Suppressor macrophage treated with lipopolysaccharide for 4 hours (primary cell): Measurements from ENCODE around the gene HEXD.
"Not testable (repeated sequence)": the region's sequence is repeated elsewhere in the genome, so short reads cannot be mapped to it uniquely, and the experiment has no call there.

ENCODE experiments used
- DNase-seq: peaks from one replicate; pipeline ENCODE4 v3.0.0-alpha.2; 2020

The HEXD gene

DNA sequence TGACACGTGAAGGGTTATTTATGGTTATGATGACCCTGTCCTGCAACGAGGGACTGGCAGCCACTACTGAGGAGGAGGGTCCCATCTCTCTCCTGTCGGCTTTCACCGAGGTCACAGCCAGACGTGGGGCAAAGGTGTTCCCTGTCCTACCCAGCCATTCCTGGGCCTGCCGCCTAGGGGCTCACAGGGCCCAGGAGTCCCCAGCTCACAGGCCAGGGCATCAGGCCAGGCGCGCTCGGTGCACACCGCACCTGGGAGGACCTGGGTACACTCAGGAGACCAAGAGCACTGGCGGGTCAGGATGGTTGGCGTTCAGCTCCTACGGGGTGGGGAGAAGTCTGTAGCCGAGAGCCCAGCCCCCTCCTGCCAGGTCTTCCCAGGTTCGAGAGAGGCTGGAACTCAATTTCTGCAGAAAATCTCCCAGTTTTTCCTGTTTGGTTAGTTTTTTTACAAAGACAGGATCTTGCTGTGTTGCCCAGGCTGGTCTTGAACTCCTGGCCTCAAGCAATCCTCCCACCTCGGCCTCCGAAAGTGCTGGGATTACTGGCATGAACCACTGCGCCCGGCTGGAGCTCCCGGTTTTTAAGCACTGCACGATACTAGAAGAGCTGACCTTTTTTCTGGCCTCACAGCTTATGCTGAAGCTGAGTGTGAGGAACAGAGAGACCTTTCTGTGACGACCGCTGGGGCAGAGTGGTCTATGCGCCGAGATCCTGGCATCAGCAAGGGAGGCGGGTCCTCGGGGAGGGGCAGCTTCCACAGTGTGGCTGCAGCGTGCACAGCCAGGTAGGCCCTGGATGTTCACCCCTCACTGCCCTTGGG, 24.7 kb downstream of the HEXD start:
- DNase-seq, result no peak

DNA sequence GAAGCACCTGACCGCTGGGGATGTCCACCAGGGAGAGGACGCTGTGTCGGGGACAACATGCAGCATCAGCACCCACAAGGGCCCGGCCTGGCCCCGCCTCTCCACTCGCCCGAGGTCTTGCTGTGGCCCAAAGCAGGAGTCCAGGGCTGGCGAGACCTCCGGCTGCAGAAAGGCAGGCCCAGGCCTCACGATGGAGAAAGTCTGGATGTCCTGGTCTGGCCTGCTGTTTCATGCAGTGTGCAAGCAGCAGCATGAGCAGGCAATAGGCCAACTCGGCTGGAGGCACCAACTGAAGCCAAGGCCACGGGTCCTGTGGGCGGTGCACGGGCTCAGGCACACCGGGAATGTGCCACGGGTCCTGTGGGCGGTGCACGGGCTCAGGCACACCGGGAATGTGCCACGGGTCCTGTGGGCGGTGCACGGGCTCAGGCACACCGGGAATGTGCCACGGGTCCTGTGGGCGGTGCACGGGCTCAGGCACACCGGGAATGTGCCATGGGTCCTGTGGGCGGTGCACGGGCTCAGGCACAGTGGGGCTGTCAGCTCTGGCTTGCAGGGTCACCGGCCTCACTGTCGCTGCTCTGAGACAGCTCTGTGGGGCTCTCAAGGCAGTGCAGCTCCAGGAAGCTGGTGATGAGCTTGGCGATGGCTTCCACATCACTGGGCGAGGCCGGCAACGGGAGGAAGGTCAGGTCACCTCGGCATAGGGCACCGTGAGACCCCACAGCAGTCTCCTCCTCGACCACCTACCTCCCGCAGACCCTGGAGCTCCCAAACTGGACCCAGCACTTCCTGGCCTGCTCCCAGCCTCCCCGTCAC, 25.5 kb downstream of the HEXD start:
- DNase-seq, result no peak

GRCh38 chr17:82444284-82444893, 26.2 kb downstream of the HEXD start:
- no peak for DNase-seq

DNA sequence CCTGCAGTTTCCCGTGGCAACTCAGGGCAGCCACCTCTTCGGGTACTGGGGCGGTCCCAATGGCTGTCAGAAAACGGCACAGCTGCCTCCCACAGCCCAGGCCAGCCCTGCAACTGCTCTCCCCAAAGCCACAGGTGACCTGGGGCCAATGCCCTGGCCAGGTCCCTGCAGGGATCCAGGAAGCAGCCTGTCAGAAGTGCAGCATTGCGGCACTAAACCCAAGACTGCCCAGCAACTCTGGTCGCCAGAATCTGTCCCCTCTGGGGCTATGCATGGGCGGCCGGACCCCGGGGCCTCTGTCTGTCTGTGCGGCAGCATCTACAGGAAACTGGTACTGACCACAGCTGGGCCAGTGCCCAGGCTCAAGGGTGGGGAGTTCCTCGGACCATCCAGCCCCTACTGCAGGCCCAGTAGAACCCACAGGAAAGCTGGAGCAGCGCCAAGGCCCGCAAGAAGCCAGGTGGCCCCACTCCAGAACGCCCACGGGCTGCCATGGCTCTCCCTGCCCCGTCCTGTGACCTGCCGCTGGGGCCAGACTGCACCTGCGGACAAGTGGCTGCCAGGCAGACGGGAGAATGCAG, 26.9 kb downstream of the HEXD start:
- DNase-seq, result no peak

DNA sequence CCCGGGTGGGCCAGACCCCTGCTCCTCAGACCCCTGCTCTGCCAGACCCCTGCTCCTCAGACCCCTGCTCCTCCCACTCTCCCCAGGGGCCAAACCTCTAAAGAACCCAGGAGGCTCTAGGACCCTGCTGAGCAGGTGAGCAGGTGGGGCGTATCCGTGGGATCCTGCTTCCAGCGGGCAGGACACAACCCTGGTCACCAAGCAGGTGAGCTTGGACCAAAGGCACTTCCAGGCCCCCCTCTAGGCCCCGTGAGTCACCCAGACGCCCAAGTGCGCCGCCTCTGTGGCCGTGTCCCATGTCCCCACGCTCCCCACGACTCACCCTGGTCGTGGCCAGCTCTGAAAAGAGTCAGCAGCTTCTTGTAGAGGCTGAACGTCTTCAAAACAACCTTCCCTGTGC, 27.4 kb downstream of the HEXD start:
- no peak for DNase-seq

DNA sequence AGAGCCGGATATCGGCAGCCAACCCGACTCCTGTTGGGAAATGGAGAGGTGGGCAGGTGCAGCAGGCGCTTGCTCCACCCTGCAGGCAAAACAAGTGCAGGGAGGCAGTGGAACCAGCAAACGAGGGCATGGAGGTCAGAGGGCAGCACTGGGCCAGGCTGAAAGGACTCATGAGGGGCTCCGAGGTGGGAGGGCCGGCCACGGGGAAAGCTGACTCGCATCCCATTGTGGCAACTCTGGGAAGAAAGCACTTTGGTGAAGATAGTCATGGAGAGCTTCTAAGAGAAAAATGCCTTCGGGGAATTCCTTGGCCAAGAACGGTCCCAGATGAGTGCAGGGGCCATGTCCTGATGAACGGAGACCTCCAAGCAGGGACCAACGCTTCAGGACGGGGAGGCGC, 28.0 kb downstream of the HEXD start:
- DNase-seq, result no peak

DNA sequence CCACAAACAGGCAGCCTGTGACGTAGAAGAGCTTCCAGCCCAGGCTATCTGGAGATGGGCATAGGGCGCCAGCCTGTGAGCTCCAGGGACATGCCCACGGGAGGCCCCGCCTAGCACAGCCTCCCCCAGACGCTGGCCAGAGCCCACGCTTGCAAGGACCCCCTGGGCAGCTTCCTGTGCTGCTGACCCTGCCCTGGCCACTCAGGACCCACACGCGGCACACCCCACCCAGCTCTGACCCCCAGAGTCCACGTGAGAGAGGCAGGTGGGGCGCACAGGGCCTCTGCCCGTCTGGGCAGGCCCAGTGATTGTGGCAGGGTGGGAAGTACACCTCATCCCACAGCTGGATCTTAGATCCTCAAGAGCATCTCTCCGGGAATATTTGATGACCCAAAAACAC, 28.5 kb downstream of the HEXD start:
- no peak for DNase-seq

GRCh38 chr17:82447876-82448275, 29.7 kb downstream of the HEXD start:
- no peak for DNase-seq

DNA sequence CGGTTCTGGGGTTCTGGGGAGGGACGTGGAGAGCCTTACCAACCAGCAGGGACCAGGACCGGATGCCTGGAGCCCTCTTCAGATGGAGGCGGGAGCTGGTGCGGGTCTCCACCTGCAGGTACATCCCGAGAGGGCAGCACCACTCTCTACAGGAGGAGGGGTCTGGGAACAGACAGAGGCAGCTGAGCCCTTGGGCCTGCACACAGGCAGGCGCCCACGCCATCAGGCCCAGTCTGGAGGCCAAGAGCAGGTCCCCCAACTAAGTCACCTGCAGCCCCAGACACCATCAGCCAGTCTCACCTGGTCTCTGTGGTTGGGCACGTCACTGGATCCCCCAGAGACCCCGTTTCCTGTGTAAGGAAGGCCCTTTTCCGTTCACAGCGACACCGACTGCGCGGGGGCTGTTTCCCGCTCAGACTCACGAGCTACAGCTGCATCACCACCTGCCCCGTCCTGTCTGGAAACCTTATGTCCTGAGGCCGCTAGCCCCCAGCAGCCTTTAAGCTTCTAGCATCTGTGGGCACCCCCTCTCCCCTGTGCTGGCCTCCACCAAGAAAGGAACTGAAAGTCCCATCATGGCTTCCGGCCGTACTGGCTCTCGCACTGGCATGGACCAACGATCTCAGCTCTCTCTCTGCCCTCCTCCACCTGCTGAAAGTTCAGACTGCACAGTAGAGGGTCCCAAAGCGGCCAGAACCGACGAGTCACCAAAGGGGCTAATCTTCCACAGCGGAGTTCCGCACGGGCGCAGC, 31.2 kb downstream of the HEXD start:
- DNase-seq, result peak; percentile 69

DNA sequence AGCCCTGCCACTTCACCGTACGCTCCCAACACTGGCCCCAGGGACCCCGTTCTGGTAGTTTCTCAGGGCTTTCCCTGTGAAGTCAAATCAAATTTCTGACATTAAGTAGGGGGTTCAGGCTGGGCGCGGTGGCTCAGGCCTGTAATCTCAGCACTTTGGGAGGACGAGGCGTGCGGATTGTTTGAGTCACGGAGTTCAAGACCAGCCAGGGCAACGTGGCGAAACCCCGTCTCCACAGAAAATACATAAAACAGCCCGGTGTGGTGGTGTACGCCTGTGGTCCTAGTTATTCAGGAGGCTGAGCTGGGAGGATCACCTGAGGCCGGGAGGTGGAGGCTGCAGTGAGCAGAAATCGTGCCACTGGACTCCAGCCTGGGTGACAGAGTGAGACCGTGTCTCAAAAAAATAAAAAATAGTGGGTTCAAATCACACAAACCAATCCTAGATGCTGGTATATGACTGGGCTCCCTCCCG, 31.8 kb downstream of the HEXD start:
- peak; percentile 27 for DNase-seq

- peak; percentile 99 for DNase-seq
Observed at GRCh38 chr17:82450357-82451106, 32.4 kb downstream of the HEXD start, which contains the start of gene CYBC1. TSS of gene CYBC1 (minus strand) at chr17:82450752. CDS start at chr17:82449254, 1,498 bp downstream.

DNA sequence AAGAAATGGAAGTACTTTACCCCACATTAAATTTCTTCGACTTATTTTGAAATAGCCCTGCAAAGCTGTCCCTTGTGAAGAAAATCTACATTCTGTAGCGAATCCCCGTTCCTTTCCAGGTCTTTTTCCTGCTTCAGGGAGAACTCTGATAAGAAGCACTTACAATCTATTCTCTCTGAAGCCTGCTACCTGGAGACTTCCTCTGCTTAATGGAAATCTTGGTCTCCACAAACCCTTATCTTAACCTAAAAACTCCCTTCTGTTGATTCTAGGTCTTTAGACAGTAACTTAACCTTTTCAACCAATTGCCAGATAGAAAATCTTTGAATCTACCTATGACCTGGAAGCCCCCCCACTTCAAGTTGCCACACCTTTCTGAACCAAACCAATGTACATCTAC, 34.0 kb downstream of the HEXD start:
- no peak for DNase-seq

- DNase-seq, result not testable (repeated sequence)
Observed at GRCh38 chr17:82453151-82453550, 35.0 kb downstream of the HEXD start.

GRCh38 chr17:82453706-82454105, 35.6 kb downstream of the HEXD start:
- DNase-seq, result not testable (repeated sequence)

DNA sequence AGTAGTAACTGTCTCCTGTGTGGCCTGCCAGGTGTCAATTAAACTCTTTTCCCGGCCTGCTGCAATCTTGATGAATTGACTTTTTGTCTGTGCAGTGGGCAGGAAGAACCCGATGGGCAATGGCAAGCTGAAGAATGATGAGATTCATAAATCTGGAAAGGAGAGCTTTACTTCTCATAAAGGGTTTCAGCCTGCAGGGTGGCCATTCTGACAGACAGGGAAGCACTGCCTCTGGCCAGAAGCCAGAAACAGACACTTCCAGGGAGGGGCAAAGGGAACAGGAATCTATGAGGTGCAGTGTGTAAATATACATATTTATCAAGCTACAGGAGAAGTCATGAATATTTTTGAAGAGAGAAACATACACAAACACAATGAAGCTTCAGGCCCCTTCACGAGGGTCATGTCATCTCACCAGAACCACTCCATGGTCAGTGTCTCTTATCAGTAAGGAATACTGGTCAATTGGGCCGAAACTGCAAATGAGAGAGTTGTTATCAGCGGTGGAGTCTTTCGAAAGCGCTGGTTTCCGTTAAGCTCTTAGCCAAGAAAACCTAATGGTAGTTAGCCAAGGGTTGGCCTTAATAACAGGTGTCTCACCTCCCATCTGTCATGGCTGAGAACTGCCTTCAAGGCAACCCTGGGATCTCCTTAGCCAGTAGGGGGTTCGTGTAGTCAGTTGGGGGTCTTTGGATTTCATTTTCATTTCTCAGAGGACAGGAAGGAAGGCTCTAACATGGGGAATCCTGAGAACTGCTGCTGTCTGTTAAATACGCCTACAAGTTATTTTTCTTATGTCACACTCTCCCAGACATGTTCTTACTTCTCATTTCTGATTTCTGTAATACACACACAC, 39.2 kb downstream of the HEXD start:
- peak; percentile 67 for DNase-seq

DNA sequence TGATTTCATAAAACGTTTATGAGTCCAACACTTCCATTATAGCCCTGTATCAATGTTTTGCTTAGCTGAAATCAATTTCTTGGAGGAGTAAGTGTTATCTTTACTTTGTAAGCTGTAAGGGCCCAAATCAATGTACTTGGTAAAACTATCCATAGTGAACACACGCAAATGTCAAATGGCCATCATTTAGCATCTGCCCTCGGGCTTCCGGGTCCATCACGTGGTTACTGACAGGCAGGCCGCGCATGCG, 39.7 kb downstream of the HEXD start:
- DNase-seq, result no peak

DNA sequence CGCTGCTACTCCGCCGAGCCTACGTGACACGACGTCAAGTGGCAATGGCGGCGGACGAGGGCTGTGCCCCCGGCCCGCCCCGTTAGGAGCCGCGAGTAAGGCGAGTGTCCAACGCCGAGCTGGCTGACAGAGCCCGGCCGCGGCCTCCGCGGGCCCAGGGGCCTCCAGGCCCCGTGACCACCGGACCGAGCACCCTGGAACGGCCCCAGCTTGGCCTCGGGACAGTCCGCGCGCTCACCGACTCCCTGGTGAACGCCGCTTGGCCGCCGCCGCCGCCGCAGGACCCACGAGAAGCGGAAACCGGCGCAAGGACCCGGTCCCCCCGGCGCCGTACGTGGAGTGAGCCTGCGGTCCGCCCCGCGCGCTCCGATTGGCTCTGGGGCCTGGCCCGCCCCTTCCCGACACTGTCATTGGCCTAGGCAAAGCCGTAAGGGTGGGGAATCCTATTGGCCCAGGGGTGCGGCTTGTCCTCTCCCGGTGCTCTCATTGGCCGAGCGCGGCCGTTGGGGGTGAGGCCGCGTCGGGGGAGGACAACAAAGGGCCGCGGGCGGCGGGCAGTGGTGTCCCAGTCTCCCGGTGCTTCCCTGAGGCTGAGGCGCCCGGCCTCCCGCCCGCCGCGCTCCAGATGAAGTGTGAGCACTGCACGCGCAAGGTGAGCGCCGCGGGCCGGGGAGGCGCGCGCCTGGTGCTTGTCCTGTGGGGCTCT, 40.2 kb downstream of the HEXD start, which contains the start of gene NARF:
Gene NARF (plus strand): TSS at position 563 of the 706 bp plus-strand sequence. CDS start 63 bp downstream, at position 626.
- peak; percentile 99 for DNase-seq

DNA sequence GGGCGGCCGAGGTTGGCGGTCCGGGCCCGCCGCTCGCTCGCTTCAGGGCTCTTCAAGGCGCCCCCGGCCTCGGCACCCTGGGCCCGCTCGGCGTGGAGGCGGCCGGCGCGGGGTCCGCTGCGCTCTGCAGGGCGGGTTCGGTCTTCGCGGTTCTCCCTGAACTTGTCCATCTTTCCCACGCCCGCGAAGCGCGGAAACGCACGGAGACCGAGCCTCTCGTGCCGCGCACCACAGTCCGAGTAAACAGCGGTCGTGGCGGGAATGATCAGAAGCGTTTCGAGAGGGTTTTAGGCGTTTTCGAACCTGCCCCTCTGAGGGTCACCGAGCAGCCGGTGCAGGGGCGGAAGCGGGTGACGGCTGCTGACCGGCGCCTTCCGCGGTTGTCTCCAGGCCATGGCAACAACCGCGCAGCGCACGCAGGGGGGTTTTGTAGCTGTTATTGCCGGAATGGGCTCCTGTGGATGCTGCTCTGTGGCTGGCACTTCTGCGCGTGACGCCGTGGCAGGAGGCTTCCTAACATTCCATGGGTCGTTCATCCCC, 40.8 kb downstream of the HEXD start:
- peak; percentile 49 for DNase-seq

GRCh38 chr17:82459936-82460335, 41.8 kb downstream of the HEXD start:
- DNase-seq, result not testable (repeated sequence)
